GM06990 (cell line): ENCODE results near the gene CKM.
"Not testable (repeated sequence)": the region's sequence is repeated elsewhere in the genome, so short reads cannot be mapped to it uniquely, and the experiment has no call there.

Experiments used
- DNase-seq: peaks from one replicate; pipeline ENCODE4 v3.0.0-alpha.2; 2011; ENCODE audit not compliant: insufficient read length; ENCODE audit errors: extremely low read depth
- H3K27me3 ChIP-seq: replicated peaks from 2 replicates; pipeline ENCODE4 v1.6.0; 2011; ENCODE audit warnings: low read length; ENCODE audit not compliant: control insufficient read depth, insufficient read depth
- H3K36me3 ChIP-seq: 2 replicates; pipeline ENCODE4 v1.5.1; 2011; ENCODE audit warnings: low read length; ENCODE audit not compliant: control insufficient read depth, insufficient read depth
- H3K4me3 ChIP-seq: replicated peaks from 2 replicates; pipeline ENCODE4 v1.5.1; 2011; ENCODE audit warnings: low read depth, mild to moderate bottlenecking, control low read depth, low read length
- CTCF ChIP-seq: IDR thresholded peaks from 2 replicates; pipeline ENCODE4 v1.5.1; 2011; ENCODE audit warnings: low read length, control low read depth, mild to moderate bottlenecking, inconsistent platforms; ENCODE audit not compliant: insufficient read depth, poor library complexity, severe bottlenecking

Gene CKM

GRCh38 chr19:45278087-45278486 lies 44.6 kb downstream of the CKM start:
- TF ChIP-seq CTCF, result no peak
- Histone ChIP-seq H3K36me3 (peaks cover 5% of the 10 kb centered on the region), H3K27me3 (no peaks in the 10 kb centered on the region), H3K4me3 (no peak overlapping the region)
- no peak for DNase-seq

GRCh38 chr19:45276284-45276687 lies 46.4 kb downstream of the CKM start:
- Histone ChIP-seq H3K36me3 (peaks cover 9% of the 10 kb centered on the region), H3K27me3 (no peaks in the 10 kb centered on the region), H3K4me3 (no peak overlapping the region)
- DNase-seq, result no peak
- TF ChIP-seq CTCF, result no peak

- no peak overlapping the region for H3K4me3 ChIP-seq
- no peak for DNase-seq
- no peak for TF ChIP-seq CTCF
- no peaks in the 10 kb centered on the region for H3K27me3 ChIP-seq
- H3K36me3 ChIP-seq, result peaks cover 10% of the 10 kb centered on the region
Observed at GRCh38 chr19:45275370-45275971, 47.2 kb downstream of the CKM start.

- peaks cover 10% of the 10 kb centered on the region for H3K36me3 ChIP-seq
- H3K4me3 ChIP-seq, result no peak overlapping the region
- no peaks in the 10 kb centered on the region for H3K27me3 ChIP-seq
- DNase-seq, result no peak
- no peak for TF ChIP-seq CTCF
Observed at GRCh38 chr19:45273521-45273855, 49.2 kb downstream of the CKM start.

- no peak for DNase-seq
- Histone ChIP-seq H3K4me3 (no peak overlapping the region), H3K36me3 (peaks cover 12% of the 10 kb centered on the region), H3K27me3 (no peaks in the 10 kb centered on the region)
- no peak for TF ChIP-seq CTCF
Observed at GRCh38 chr19:45271735-45272108, 51.0 kb downstream of the CKM start.

- Histone ChIP-seq H3K27me3 (no peaks in the 10 kb centered on the region), H3K36me3 (peaks cover 12% of the 10 kb centered on the region), H3K4me3 (no peak overlapping the region)
- DNase-seq, result no peak
- no peak for TF ChIP-seq CTCF
Observed at GRCh38 chr19:45271098-45271734, 51.5 kb downstream of the CKM start.

- H3K4me3 ChIP-seq, H3K27me3 ChIP-seq, DNase-seq: not testable (repeated sequence)
- H3K36me3 ChIP-seq, result peaks cover 12% of the 10 kb centered on the region
Observed at GRCh38 chr19:45269939-45270338, 52.7 kb downstream of the CKM start.
